ENCODE measurements around the gene GAS2L3.

GRCh38 chr12:100533376-100533775, 40.1 kb upstream of the GAS2L3 start:
- TF ChIP-seq POLR2A (IDR thresholded peaks at IDR 0.05) = no peak
- no peak for TF ChIP-seq CTCF (IDR thresholded peaks at IDR 0.05)
- no peak for TF ChIP-seq POLR2AphosphoS5 (IDR thresholded peaks at IDR 0.05)

Measured in transverse colon (tissue), 4 donors.